ENCODE data around the gene MAP2K1.

GRCh38 chr15:66461917-66462316 is 75.2 kb downstream of the MAP2K1 start:
- TF ChIP-seq CTCF (IDR thresholded peaks at IDR 0.05; ENCODE audit: low read length) (no peak), EZH2phosphoT487 (IDR thresholded peaks at IDR 0.05; ENCODE audit: low read length) (no peak)
